Measurements from ENCODE around the gene FAM181B. TPM values are rescaled to one million over a fixed set of nuclear protein-coding genes. Genes with fewer than 3 reads are reported as not detected.

FAM181B gene
- total RNA-seq, 1 donor from 2014 or later: 1.8 TPM

DNA sequence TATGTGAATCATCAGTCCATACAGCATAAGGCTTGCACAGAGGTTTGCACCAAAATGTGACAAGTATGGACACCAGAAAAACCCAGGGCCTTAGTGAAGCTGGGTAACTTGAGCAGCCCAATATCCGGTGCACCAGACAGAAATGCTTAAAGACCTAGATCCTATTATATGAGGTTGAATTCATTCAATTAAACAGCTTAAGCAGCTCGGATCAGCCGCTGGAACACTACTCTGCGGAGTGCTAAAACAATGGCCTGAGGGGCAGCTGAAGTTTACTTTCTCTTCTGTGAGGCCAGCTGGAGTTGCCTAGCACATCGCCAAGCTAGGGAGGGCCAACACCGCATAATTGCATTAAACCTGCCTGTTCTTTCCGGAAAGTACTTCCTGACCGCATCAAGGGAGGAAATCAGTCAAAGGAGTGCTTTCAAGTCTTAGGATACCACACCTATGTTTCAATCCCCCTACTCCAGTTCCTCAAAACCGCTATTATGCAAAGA is 17.0 kb upstream of the FAM181B start:
- Histone ChIP-seq H3K4me3 (ENCODE audit: low read depth, low read length) (no peak overlapping the region), H3K36me3 (ENCODE audit: control insufficient read depth, insufficient read depth, low read length) (no peaks in the 10 kb centered on the region), H3K27me3 (ENCODE audit: control insufficient read depth, insufficient read depth, low read length) (no peaks in the 10 kb centered on the region)
- DNase-seq (ENCODE audit: low read depth): no peak
- TF ChIP-seq, protein P1, sequence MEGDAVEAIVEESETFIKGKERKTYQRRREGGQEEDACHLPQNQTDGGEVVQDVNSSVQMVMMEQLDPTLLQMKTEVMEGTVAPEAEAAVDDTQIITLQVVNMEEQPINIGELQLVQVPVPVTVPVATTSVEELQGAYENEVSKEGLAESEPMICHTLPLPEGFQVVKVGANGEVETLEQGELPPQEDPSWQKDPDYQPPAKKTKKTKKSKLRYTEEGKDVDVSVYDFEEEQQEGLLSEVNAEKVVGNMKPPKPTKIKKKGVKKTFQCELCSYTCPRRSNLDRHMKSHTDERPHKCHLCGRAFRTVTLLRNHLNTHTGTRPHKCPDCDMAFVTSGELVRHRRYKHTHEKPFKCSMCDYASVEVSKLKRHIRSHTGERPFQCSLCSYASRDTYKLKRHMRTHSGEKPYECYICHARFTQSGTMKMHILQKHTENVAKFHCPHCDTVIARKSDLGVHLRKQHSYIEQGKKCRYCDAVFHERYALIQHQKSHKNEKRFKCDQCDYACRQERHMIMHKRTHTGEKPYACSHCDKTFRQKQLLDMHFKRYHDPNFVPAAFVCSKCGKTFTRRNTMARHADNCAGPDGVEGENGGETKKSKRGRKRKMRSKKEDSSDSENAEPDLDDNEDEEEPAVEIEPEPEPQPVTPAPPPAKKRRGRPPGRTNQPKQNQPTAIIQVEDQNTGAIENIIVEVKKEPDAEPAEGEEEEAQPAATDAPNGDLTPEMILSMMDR (IDR thresholded peaks at IDR 0.05; ENCODE audit: insufficient read depth, low read length, severe bottlenecking): no peak
- FAIRE-seq: no peak

DNA sequence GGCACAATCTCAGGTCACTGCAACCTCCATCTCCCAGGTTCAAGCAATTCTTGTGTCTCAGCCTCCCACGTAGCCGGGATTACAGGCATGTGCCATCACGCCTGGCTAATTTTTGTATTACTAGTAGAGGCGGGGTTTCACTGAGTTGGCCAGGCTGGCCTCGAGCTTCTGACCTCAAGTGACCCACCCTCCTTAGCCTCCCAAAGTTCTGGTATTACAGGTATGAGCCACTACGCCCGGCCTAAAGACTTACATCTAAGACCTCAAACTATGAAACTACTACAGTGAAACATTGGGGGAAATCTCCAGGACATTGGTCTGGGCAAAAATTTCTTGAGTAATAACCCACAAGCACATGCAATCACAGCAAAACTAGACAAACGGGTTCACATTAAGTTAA is 13.8 kb upstream of the FAM181B start:
- no peak overlapping the region for H3K4me3 ChIP-seq (ENCODE audit: low read depth, low read length)
- H3K36me3 ChIP-seq (ENCODE audit: control insufficient read depth, insufficient read depth, low read length): no peaks in the 10 kb centered on the region
- FAIRE-seq (no peak), DNase-seq (ENCODE audit: low read depth) (peak; percentile 89)
- H3K27me3 ChIP-seq (ENCODE audit: control insufficient read depth, insufficient read depth, low read length): no peaks in the 10 kb centered on the region
- TF ChIP-seq, protein P1 (IDR thresholded peaks at IDR 0.05; ENCODE audit: insufficient read depth, low read length, severe bottlenecking): no peak

GRCh38 chr11:82738091-82738490 is 4.4 kb upstream of the FAM181B start:
- no peak overlapping the region for H3K4me3 ChIP-seq (ENCODE audit: low read depth, low read length)
- no peaks in the 10 kb centered on the region for H3K36me3 ChIP-seq (ENCODE audit: control insufficient read depth, insufficient read depth, low read length)
- no peak for FAIRE-seq
- H3K27me3 ChIP-seq (ENCODE audit: control insufficient read depth, insufficient read depth, low read length): peaks cover 2% of the 10 kb centered on the region
- DNase-seq (ENCODE audit: low read depth): no peak
- TF ChIP-seq, protein P1 (IDR thresholded peaks at IDR 0.05; ENCODE audit: insufficient read depth, low read length, severe bottlenecking): no peak

DNA sequence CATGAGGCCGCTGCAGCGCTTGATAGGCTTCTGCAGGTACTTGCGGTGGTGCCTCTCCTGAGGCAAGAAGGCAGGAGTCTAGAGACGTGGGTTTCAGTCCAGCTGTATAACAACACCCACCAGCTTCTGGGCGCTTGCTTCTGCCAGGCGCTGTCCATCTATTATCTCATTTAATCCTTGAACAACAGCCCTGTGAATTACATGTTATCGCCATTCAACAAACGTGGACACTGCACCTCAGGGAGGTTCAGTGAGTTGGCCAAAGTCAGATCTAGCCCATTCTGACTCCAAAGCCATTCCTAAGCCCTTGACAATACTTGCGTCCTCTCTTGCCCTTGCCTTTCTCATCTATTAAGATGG is 436 bp upstream of the FAM181B start:
- DNase-seq (ENCODE audit: low read depth): no peak
- TF ChIP-seq, protein P1 (IDR thresholded peaks at IDR 0.05; ENCODE audit: insufficient read depth, low read length, severe bottlenecking): no peak
- H3K4me3 ChIP-seq (ENCODE audit: low read depth, low read length): peak overlapping the region; percentile 60
- no peak for FAIRE-seq
- H3K36me3 ChIP-seq (ENCODE audit: control insufficient read depth, insufficient read depth, low read length): no peaks in the 10 kb centered on the region
- H3K27me3 ChIP-seq (ENCODE audit: control insufficient read depth, insufficient read depth, low read length): peaks cover 9% of the 10 kb centered on the region

GRCh38 chr11:82732734-82733443 is 775 bp downstream of the FAM181B start:
- Histone ChIP-seq H3K4me3 (ENCODE audit: low read depth, low read length) (peak overlapping the region; percentile 60), H3K36me3 (ENCODE audit: control insufficient read depth, insufficient read depth, low read length) (no peaks in the 10 kb centered on the region), H3K27me3 (ENCODE audit: control insufficient read depth, insufficient read depth, low read length) (peaks cover 9% of the 10 kb centered on the region)
- FAIRE-seq (no peak), DNase-seq (ENCODE audit: low read depth) (no peak)
- TF ChIP-seq, protein P1 (IDR thresholded peaks at IDR 0.05; ENCODE audit: insufficient read depth, low read length, severe bottlenecking): no peak

- peaks cover 9% of the 10 kb centered on the region for H3K27me3 ChIP-seq (ENCODE audit: control insufficient read depth, insufficient read depth, low read length)
- H3K36me3 ChIP-seq (ENCODE audit: control insufficient read depth, insufficient read depth, low read length): no peaks in the 10 kb centered on the region
- DNase-seq (ENCODE audit: low read depth) (no peak), FAIRE-seq (no peak)
- TF ChIP-seq, protein P1 (IDR thresholded peaks at IDR 0.05; ENCODE audit: insufficient read depth, low read length, severe bottlenecking): no peak
- H3K4me3 ChIP-seq (ENCODE audit: low read depth, low read length): peak overlapping the region; percentile 60
Measured at GRCh38 chr11:82732348-82732733, 1.3 kb downstream of the FAM181B start.
